Kidney epithelial cell (primary cell): ENCODE measurements around the gene VGLL4. TPM values are rescaled to one million over a fixed set of nuclear protein-coding genes. Genes with fewer than 3 reads are reported as not detected.
"Not testable (repeated sequence)": the region's sequence is repeated elsewhere in the genome, so short reads cannot be mapped to it uniquely, and the experiment has no call there.

Source experiments
- DNase-seq: peaks from one replicate; pipeline ENCODE4 v3.0.0-alpha.2; 2010; ENCODE audit warnings: low read depth
- H3K27me3 ChIP-seq: 2 replicates; pipeline ENCODE4 v1.6.0; 2011; ENCODE audit warnings: low read length; ENCODE audit not compliant: control insufficient read depth, insufficient read depth
- H3K36me3 ChIP-seq: 2 replicates; pipeline ENCODE4 v1.5.1; 2011; ENCODE audit warnings: low read length; ENCODE audit not compliant: control insufficient read depth, insufficient read depth
- H3K4me3 ChIP-seq: 2 replicates; pipeline ENCODE4 v1.5.1; 2011; ENCODE audit warnings: low read depth, mild to moderate bottlenecking, control low read depth, low read length
- CTCF ChIP-seq: IDR thresholded peaks from 2 replicates; pipeline ENCODE4 v1.5.1; 2011; ENCODE audit warnings: mild to moderate bottlenecking, moderate library complexity, low read length, control low read depth, inconsistent platforms; ENCODE audit not compliant: insufficient read depth, poor library complexity, severe bottlenecking
- total RNA-seq: library from RNA; depleted of rRNA; stranded (reverse); fragments of >200 nt; gene quantifications from 2 replicates; pipeline ENCODE4 v1.2.3, GENCODE V29; 2015

The VGLL4 gene
- total RNA-seq, 1 donor from 2014 or later: 96.3 TPM

- Histone ChIP-seq H3K27me3 (no peaks in the 10 kb centered on the region), H3K36me3 (no peaks in the 10 kb centered on the region), H3K4me3 (no peak overlapping the region)
- no peak for TF ChIP-seq CTCF
- no peak for DNase-seq
These were observed 120.7 kb downstream of the VGLL4 start for GRCh38 chr3:11522953-11523571.

DNA sequence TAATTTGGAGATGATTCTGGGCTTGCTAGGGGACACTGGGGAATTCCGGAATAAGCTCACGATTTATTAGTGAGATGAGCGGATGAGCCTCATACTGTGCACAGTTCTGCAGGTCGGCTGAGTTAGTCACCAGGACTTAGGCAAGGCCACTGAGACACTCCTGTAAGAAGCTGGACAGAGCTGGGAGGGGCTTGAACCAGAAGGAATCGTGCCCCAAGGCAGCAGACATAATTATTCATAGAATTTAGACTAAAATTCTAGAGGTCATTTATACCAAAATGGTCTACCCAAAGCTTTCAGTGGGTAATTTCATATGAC is 121.4 kb downstream of the VGLL4 start:
- H3K27me3 ChIP-seq: no peaks in the 10 kb centered on the region
- no peak overlapping the region for H3K4me3 ChIP-seq
- no peak for TF ChIP-seq CTCF
- H3K36me3 ChIP-seq: no peaks in the 10 kb centered on the region
- no peak for DNase-seq

GRCh38 chr3:11521167-11521566 is 122.5 kb downstream of the VGLL4 start:
- TF ChIP-seq CTCF: no peak
- Histone ChIP-seq H3K36me3 (no peaks in the 10 kb centered on the region), H3K27me3 (no peaks in the 10 kb centered on the region), H3K4me3 (no peak overlapping the region)
- DNase-seq: no peak

DNA sequence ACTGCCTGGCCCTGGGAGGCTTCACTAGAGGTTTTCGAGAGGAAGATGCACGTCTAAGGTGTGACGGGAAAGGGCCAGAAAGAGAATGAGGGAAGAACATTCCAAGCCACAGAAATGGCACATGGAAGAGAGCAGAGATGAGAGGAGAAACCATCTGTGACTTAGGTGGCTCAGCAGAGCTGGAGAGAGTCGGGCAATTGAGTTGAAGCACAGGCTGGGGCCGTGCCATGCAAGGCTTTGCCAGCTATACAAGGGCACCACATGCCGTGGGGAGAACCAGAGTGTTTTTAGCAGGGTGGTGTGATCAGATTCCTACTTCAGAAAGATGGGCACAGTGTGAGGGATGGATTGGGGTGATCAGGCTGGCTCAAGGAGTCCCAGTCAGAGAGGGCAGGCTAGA is 126.1 kb downstream of the VGLL4 start:
- DNase-seq: no peak
- Histone ChIP-seq H3K27me3 (no peaks in the 10 kb centered on the region), H3K4me3 (no peak overlapping the region), H3K36me3 (no peaks in the 10 kb centered on the region)
- no peak for TF ChIP-seq CTCF

- no peak overlapping the region for H3K4me3 ChIP-seq
- no peaks in the 10 kb centered on the region for H3K36me3 ChIP-seq
- DNase-seq: peak; percentile 55
- no peak for TF ChIP-seq CTCF
- no peaks in the 10 kb centered on the region for H3K27me3 ChIP-seq
These were observed 129.4 kb downstream of the VGLL4 start for GRCh38 chr3:11514191-11514821.

- H3K27me3 ChIP-seq: no peaks in the 10 kb centered on the region
- TF ChIP-seq CTCF: no peak
- no peaks in the 10 kb centered on the region for H3K36me3 ChIP-seq
- DNase-seq: no peak
- H3K4me3 ChIP-seq: no peak overlapping the region
These were observed 129.9 kb downstream of the VGLL4 start for GRCh38 chr3:11513817-11514135.

DNA sequence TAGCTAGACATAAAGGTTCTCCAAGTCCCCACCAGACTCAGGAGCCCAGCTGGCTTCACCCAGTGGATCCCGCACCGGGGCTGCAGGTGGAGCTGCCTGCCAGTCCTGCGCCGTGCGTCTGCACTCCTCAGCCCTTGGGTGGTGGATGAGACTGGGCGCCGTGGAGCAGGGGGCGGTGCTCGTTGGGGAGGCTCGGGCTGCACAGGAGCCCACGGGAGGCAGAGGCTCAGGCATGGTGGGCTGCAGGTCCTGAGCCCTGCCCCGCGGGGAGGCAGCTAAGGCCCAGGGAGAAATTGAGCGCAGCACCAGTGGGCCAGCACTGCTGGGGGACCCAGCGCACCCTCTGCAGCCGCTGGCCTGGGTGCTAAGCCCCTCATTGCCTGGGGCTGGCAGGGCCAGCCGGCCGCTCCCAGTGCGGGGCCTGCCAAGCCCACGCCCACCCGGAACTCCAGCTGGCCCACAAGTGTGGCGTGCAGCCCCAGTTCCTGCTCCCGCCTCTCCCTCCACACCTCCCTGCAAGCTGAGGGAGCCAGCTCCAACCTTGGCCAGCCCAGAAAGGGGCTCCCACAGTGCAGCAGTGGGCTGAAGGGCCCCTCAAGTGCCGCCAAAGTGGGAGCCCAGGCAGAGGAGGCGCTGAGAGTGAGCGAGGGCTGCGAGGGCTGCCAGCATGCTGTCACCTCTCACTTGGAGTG is 130.4 kb downstream of the VGLL4 start:
- H3K36me3 ChIP-seq, H3K27me3 ChIP-seq, DNase-seq, H3K4me3 ChIP-seq: not testable (repeated sequence)

GRCh38 chr3:11511606-11512005 is 132.1 kb downstream of the VGLL4 start:
- H3K36me3 ChIP-seq, H3K27me3 ChIP-seq, H3K4me3 ChIP-seq, DNase-seq: not testable (repeated sequence)
